Neural progenitor cell (in vitro differentiated cells): Measurements from ENCODE around the gene STAMBPL1.

ENCODE experiments used
- CTCF ChIP-seq: fragments of 200-600 bp; sonication (generic); IDR thresholded peaks from 2 replicates; pipeline ENCODE4 v1.5.1; 2017; ENCODE audit warnings: antibody characterized with exemption, mild to moderate bottlenecking
- EZH2 ChIP-seq: fragments of 200-600 bp; sonication (generic); IDR thresholded peaks from 2 replicates; pipeline ENCODE4 v1.6.1; 2017; ENCODE audit warnings: antibody characterized with exemption, mild to moderate bottlenecking, moderate library complexity
- EZH2phosphoT487 ChIP-seq: fragments of 200-600 bp; sonication (generic); IDR thresholded peaks from 2 replicates; pipeline ENCODE4 v1.6.1; 2017; ENCODE audit warnings: antibody characterized with exemption

DNA sequence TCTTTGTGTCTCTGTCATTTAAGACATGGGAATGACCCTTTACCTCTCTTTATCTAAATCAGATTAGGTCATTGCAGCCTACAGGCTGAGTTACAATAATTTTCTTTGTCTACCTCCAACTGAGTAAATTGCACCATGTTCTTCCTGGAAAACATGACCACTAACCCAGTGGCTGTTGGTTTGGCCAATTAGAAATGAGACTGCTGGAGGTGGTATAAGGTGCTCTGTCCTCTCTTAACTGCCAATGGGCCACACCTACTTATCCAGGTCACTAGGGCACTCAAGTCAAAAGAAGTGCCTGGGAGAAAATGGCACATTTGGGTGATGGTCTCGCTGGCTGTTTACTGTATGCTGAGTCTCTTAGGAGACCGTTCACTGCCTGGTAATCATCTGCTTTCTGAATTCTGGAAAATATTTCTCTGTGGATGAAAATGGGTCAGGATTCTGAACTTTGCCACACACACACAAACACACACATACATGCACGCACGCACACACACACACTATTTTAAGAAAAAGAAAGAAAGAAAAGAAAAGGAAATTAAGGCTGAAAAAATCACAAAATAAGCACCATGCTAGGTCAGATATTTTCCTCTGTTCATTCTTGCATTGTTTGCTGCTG is 16.4 kb downstream of the STAMBPL1 start:
- TF ChIP-seq CTCF, result no peak
- TF ChIP-seq EZH2phosphoT487, result no peak
- no peak for TF ChIP-seq EZH2
